Measurements from ENCODE around the gene ZNF239.
"Not testable (repeated sequence)": the region's sequence is repeated elsewhere in the genome, so short reads cannot be mapped to it uniquely, and the experiment has no call there.

The ZNF239 gene

DNA sequence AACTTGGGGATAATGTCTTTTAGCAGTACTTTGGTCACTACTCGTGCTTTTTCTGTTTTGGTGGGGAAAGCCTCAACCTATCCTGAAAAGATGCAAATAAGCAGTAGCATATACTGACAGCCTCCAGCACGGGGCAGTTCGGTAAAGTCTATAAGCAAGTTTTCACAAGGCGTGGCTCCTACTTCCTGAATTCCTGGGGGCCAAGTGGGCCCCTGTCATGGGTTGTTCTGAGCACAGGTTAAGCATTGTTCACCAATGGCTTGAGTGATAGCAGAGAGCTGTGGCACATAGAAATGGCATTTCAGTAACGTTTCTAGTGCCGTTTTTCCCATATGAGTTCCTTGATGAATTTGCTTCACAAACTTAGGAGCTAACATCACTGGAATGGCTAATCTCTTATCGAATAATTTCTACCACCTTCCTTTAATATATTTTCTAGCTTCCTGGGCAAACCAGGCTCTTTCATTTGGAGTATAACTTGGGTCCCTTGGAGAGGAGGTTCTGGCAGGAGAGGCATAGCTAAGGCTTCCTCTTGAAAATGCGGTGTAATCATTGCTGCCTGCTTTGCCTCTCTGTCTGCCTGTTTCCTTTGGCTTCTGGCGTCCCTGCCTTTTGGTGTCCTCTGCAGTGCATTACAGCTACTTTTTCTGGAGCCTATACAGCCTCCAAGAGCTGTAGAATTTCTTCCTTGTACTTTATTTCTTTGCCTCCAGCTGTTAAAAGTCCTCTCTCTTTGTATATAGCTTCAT is 11.7 kb upstream of the ZNF239 start:
- no peak for DNase-seq
- intact Hi-C loops (cut with DNase I) = no loop called here

DNA sequence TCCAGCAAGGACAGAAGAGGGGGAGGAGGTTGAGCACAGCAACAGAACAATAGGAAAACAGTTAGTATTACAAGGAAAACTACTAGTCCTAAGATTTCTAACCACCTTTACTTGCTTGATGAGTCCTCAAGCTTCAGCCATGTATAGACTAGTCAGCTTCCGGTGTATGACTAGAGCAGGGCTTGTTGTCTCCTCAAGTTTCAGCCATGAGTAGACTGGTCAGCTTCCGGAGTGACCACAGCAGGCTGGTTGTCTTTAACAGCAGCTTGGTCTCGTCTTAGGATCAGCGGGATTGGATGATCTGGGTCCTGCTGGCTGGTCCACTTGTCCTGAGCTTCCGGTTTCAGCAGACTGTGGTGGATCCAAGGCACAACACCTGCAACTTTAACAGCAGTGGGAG is 10.6 kb upstream of the ZNF239 start:
- DNase-seq = no peak
- intact Hi-C loops (cut with DNase I) = no loop called here

DNA sequence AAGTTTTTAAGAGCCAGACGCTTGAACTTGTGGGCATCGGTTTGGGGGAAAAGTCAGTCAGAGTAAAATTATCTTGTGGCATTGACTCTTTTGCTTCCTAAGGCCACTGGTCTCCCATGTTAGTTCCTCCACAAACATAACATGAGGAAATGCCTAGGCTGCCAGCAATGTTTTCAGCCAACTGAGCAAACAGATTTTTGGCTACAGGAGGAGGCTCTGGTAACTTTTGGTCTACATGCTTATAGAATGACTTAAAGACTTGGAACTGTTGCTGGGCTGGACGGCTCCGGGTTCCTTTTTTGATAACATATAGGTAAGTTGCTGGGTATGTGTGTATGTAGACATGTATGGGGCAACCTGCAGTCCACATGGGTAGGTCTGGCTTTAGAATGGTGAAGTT is 9.6 kb upstream of the ZNF239 start:
- intact Hi-C loops (cut with DNase I) = no loop called here
- no peak for DNase-seq

DNA sequence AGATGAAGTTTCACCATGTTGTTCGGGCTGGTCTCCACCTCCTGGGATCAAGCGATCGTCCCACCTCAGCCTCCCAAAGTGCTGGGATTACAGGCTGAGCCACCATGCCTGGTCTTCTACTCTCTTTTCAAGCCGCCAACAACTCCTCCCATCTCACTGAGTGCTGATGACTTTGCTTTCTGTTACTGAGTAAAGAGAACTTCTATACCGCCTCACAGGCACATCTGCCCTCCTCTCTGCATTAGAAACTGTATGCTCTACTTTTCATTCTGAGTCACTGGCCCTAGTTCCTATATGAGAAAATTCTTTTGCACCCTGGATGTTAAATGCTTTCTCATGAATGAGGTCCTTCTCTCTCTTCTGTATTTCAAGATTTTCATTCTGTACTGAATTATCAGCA is 2.2 kb upstream of the ZNF239 start:
- DNase-seq = no peak
- intact Hi-C loops (cut with DNase I) = no loop called here

DNA sequence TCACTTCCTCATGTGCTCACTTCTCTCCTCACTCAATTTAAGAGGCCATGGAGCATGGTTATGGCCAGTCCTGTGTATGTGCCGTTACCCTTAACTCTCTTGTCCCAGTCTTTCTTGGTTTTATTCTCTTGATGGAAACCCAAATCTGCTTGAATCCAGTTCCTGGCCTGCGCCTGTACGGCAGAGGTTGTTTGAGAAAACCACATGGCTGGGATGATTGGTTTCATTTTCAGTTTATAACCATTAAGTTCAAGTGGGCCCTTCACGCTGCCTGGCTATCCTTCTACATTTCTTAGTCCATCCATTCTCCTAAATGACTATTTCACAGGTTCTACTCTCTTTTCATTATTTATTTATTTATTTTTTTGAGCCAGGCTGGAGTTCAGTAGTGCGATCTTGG is 1.6 kb upstream of the ZNF239 start:
- intact Hi-C loops (cut with DNase I) = no loop called here
- DNase-seq = no peak

DNA sequence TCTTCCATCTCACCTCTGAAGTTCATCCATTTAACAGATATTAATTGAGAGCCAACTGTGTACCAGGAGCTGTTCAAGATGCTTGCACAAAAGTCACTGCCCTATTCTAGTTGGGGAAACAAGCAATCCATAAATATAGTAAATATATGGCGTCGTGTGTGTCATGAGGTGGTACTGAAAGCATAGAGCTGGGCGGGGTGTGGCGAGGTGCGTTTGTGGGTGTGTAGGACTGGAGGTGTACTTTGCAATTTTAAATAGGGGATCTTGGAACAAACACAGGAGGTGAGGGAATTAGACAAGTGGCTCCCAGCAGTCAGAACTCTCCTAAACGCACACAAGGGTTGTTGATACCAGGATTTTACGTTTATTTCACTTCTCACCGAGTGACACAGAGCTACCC is 490 bp upstream of the ZNF239 start:
- intact Hi-C loops (cut with DNase I) = no loop called here
- peak in 33 of 42 donors; percentile 5 to 65 (median 24) for DNase-seq

DNA sequence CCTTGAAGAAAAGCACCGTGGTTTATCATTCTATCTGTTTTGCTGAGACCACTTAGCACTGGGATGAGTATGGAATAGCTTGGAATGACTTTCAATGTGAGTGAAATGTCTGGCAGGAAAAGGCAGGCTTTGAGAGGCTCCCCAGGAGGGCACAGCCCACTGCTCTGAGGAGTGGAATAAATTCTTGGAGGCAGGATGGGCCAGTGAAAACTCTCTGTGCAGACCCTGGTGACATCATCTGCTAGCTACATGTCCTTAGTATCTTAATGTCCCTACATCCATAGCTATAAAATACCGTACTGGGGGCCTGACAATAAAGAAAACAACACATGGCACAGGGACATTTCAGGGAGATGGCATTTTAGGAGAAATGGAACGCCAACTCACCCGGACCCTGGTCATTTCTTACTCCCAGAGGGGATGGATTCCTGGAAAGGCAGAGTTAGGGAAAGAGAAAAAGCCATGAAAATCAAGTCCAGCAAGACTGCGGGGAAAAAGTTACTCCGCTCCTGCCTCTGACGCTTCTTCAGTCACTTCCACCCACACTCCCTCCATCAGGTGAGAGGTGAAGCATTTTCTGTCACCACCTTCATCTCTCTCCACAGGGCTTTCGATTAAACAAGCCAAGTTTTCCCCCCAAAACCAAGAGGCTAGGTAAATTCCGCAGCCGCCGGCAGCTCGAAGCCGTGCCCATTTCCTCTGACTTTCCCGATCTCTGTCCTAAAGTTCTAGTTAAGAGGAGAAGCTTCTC is 991 bp downstream of the ZNF239 start:
- intact Hi-C loops (cut with DNase I) = no loop called here

DNA sequence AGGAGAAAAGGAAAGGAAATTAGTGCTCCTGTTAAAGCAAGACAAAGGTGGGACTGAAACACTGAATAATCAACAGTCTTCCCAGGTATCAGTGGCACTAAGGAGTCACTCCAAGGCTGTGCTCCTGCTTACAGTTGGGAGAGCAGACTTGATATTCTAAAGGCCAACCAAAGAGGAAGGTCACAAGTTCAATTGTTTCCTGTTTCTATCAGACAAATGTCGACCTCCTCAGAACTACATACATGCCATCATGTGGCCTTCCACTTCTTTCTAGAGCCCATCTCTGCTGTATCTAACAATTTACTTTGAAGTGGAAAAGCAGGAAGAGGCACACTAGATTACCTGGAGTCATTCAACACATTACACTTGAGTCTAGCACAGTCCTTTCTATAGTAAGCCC is 3.4 kb downstream of the ZNF239 start:
- intact Hi-C loops (cut with DNase I) = no loop called here
- DNase-seq = no peak

More for the DNA sequence above, 991 bp downstream of the ZNF239 start:
- DNase-seq = peak in 10 of 42 donors; percentile 2 to 44 (median 18)

DNA sequence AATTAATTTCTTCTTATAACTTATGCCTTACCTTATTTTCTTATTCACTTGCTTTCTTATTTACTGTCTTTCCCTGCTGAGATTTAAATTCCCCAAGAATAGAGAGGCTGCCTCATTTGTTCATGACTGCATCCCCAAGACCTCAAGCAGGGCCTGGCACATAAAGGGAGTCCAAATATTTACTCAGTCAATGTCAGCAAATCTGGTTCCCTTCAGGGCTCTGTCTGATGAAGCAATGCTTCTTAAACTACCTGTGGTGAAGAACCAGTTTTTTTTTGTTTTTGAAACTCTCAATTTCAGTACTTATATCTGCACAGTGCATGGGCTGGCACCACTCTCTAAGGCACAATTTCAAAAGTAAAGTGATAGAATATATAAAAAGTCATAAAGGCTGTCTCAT is 4.7 kb downstream of the ZNF239 start:
- DNase-seq = no peak
- intact Hi-C loops (cut with DNase I) = no loop called here

DNA sequence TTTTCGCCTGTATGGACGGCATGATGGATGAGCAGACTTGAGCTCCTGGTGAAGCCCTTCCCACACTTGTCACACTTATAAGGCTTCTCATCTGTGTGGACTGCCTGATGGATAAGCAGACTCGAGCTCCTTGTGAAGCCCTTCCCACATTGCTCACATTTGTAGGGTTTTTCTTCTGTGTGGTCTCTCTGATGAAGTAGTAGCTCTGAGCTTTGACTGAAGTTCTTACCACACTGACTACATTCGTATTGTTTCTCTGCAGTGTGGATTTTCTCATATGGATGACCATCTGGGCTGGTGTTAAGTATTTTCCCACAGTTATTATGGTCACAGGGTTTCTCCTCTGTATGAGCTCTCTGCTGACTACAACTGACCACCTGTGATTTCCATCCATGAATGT is 17.2 kb downstream of the ZNF239 start:
- intact Hi-C loops (cut with DNase I) = no loop called here
- no peak for DNase-seq

DNA sequence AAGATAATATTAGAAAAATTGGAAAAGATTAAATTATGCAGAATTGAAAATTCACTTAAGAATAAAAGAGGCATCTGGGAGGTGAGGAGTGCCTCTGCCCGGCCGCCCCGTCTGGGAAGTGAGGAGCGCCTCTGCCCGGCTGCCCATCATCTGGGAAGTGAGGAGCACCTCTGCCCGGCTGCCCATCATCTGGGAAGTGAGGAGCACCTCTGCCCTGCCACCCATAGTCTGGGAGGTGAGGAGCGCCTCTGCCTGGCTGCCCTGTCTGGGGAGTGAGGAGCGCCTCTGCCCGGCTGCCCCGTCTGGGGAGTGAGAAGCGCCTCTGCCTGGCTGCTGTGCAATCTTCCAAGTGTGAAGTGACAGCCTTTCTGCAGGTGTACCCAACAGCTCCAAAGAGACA is 30.7 kb downstream of the ZNF239 start:
- DNase-seq; intact Hi-C loops (cut with DNase I): not testable (repeated sequence)

DNA sequence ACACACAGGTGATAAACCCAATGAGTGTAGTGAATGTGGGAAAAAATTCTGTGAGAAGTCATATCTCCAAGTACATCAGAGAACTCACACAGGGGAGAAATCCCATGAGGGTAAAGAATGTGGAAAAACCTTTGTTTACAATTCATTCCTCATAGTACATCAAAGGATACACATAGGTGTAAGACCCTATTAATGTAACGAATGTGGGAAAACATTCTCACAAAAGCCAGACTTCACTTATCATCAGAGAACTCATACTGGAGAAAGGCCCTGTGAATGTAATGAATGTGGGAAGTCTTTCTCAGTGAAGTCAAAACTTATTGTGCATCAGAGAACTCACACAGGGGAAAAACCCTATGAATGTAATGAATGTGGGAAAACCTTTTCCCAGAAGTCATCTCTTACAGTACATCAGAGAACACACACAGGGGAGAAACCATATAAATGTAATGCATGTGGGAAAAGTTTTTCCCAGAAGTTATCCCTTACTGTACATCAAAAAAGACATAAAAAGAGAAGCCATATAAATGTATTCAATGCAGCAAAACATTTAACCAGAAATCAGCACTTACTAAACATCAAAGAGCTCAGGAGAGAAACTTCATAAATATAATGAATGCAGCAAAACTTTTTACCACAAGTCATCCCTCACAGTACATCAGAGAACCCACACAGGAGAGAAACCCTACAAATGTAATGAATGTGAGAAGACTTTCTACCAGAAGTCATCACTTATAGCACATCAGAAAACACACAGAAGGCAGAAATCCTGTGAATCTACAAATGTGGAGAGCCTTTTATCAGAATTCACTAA is 49.8 kb downstream of the ZNF239 start:
- DNase-seq = no peak
- intact Hi-C loops (cut with DNase I) = no loop called here
